DND-41 (cell line): ENCODE results near the gene HIC1.

Experiments used
- ATAC-seq: fragments of 200-7000 bp; cut with Tn5 transposase; 3 replicates; pipeline ENCODE4 v1.9.1; 2021; ENCODE audit warnings: low read depth; ENCODE audit not compliant: insufficient read depth
- DNase-seq: peaks from one replicate; pipeline ENCODE4 v3.0.0-alpha.2; 2020
- H2AFZ ChIP-seq: 2 replicates; pipeline ENCODE4 v1.6.0; 2012; ENCODE audit warnings: low read depth, low read length
- H3K27ac ChIP-seq: 2 replicates; pipeline ENCODE4 v1.5.1; 2012; ENCODE audit warnings: low read length, inconsistent platforms
- H3K27me3 ChIP-seq: fragments of 200-600 bp; sonication (generic); 2 replicates; pipeline ENCODE4 v1.6.0; 2012; ENCODE audit warnings: low read length, mild to moderate bottlenecking, inconsistent platforms; ENCODE audit not compliant: insufficient read depth, poor library complexity
- H3K36me3 ChIP-seq: 2 replicates; pipeline ENCODE4 v1.5.1; 2012; ENCODE audit warnings: low read length, inconsistent platforms; ENCODE audit not compliant: insufficient read depth
- H3K4me1 ChIP-seq: 2 replicates; pipeline ENCODE4 v1.5.1; 2012; ENCODE audit warnings: mild to moderate bottlenecking, low read length; ENCODE audit not compliant: insufficient read depth
- H3K4me2 ChIP-seq: 2 replicates; pipeline ENCODE4 v1.6.0; 2012; ENCODE audit warnings: mild to moderate bottlenecking, moderate library complexity, low read length, inconsistent platforms; ENCODE audit not compliant: insufficient read depth
- H3K4me3 ChIP-seq, 2 experiments: fragments of 200-600 bp in 1 of 2; shearing (Covaris generic) in 1 of 2; 2 replicates each; pipeline ENCODE4 v1.5.1; 2012 to 2016; ENCODE audit warnings: inconsistent platforms in 2 of 2, low read length in 2 of 2, mild to moderate bottlenecking in 2 of 2, low read depth in 1 of 2, moderate library complexity in 1 of 2
- H3K79me2 ChIP-seq: 2 replicates; pipeline ENCODE4 v1.6.0; 2012; ENCODE audit warnings: low read length, inconsistent platforms; ENCODE audit not compliant: insufficient read depth
- H3K9ac ChIP-seq: 2 replicates; pipeline ENCODE4 v1.6.0; 2012; ENCODE audit warnings: low read depth, mild to moderate bottlenecking, inconsistent platforms, low read length, moderate library complexity
- H3K9me3 ChIP-seq: 2 replicates; pipeline ENCODE4 v1.5.1; 2012; ENCODE audit warnings: low read length, moderate library complexity, mild to moderate bottlenecking, inconsistent platforms; ENCODE audit not compliant: insufficient read depth, severe bottlenecking
- H4K20me1 ChIP-seq: 2 replicates; pipeline ENCODE4 v1.6.0; 2012; ENCODE audit warnings: low read length; ENCODE audit not compliant: insufficient read depth
- EZH2 ChIP-seq: IDR thresholded peaks from 3 replicates; pipeline ENCODE4 v1.6.1; 2012; ENCODE audit warnings: borderline replicate concordance, low read depth, mild to moderate bottlenecking, moderate library complexity, low read length, inconsistent platforms; ENCODE audit not compliant: severe bottlenecking
- TF ChIP-seq, protein P1 (sequence below): IDR thresholded peaks from 2 replicates; pipeline ENCODE4 v1.5.1; 2012; ENCODE audit warnings: borderline replicate concordance, low read length, moderate library complexity, mild to moderate bottlenecking; ENCODE audit not compliant: poor library complexity, severe bottlenecking; ENCODE audit errors: extremely low read depth

The HIC1 gene

GRCh38 chr17:2057175-2057759, 2.4 kb downstream of the HIC1 start:
- Histone ChIP-seq H3K79me2 (no peaks in the 10 kb centered on the region), H3K27me3 (peaks cover 25% of the 10 kb centered on the region), H3K4me3 (no peak overlapping the region), H2AFZ (no peak overlapping the region), H3K4me2 (no peak overlapping the region), H3K27ac (no peak overlapping the region), H3K9me3 (no peaks in the 10 kb centered on the region), H3K36me3 (peaks cover 11% of the 10 kb centered on the region), H4K20me1 (peaks cover 20% of the 10 kb centered on the region), H3K4me1 (peaks cover 35% of the 10 kb centered on the region), H3K9ac (no peak overlapping the region)
- DNase-seq (no peak), ATAC-seq (no peak)
- TF ChIP-seq, protein P1, sequence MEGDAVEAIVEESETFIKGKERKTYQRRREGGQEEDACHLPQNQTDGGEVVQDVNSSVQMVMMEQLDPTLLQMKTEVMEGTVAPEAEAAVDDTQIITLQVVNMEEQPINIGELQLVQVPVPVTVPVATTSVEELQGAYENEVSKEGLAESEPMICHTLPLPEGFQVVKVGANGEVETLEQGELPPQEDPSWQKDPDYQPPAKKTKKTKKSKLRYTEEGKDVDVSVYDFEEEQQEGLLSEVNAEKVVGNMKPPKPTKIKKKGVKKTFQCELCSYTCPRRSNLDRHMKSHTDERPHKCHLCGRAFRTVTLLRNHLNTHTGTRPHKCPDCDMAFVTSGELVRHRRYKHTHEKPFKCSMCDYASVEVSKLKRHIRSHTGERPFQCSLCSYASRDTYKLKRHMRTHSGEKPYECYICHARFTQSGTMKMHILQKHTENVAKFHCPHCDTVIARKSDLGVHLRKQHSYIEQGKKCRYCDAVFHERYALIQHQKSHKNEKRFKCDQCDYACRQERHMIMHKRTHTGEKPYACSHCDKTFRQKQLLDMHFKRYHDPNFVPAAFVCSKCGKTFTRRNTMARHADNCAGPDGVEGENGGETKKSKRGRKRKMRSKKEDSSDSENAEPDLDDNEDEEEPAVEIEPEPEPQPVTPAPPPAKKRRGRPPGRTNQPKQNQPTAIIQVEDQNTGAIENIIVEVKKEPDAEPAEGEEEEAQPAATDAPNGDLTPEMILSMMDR: no peak
- no peak for TF ChIP-seq EZH2

- Histone ChIP-seq H3K4me3 (no peak overlapping the region), H2AFZ (no peak overlapping the region), H3K9me3 (no peaks in the 10 kb centered on the region), H3K4me2 (no peak overlapping the region), H4K20me1 (peaks cover 20% of the 10 kb centered on the region), H3K4me1 (peaks cover 33% of the 10 kb centered on the region), H3K27ac (no peak overlapping the region), H3K79me2 (no peaks in the 10 kb centered on the region), H3K27me3 (peaks cover 25% of the 10 kb centered on the region), H3K9ac (no peak overlapping the region), H3K36me3 (peaks cover 18% of the 10 kb centered on the region)
- ATAC-seq: no peak
- TF ChIP-seq EZH2: no peak
- TF ChIP-seq, protein P1: no peak
- DNase-seq: no peak
Observed at GRCh38 chr17:2057760-2058585, 3.1 kb downstream of the HIC1 start.

DNA sequence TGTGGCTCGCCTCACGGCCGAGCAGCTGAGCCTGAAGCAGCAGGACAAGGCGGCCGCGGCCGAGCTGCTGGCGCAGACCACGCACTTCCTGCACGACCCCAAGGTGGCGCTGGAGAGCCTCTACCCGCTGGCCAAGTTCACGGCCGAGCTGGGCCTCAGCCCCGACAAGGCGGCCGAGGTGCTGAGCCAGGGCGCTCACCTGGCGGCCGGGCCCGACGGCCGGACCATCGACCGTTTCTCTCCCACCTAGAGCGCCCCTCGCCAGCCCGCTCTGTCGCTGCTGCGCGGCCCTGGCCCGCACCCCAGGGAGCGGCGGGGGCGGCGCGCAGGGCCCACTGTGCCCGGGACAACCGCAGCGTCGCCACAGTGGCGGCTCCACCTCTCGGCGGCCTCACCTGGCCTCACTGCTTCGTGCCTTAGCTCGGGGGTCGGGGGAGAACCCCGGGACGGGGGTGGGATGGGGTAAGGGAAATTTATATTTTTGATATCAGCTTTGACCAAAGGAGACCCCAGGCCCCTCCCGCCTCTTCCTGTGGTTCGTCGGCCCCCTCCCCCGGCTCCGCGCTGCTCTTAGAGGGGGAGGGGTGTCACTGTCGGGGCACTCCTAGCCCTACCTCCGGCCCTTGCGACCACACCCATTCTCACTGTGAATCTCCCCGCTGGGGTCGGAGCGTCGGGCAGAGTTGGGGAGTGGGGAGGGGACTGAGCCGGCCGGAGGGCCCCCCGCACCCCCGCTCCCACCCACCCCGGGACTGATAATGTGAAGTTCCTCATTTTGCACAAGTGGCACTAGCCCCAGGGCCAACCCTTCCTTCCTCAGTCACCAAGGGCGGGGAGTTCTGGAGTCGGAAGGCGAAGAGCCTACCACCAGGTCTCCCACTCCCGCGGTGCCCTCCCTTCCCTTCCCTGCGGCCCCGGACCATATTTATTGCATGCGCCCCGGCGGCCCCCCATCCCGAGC, 4.0 kb downstream of the HIC1 start:
- Histone ChIP-seq H3K4me2 (no peak overlapping the region), H3K27ac (no peak overlapping the region), H3K27me3 (peaks cover 18% of the 10 kb centered on the region), H3K4me3 (no peak overlapping the region), H3K9me3 (no peaks in the 10 kb centered on the region), H4K20me1 (peaks cover 11% of the 10 kb centered on the region), H3K36me3 (peaks cover 27% of the 10 kb centered on the region), H2AFZ (no peak overlapping the region), H3K9ac (no peak overlapping the region), H3K4me1 (peaks cover 24% of the 10 kb centered on the region), H3K79me2 (no peaks in the 10 kb centered on the region)
- ATAC-seq: no peak
- no peak for TF ChIP-seq EZH2
- TF ChIP-seq, protein P1: peak; percentile 64
- DNase-seq: no peak
